ENCODE results near the gene MAP4K2. TPM values are rescaled to one million over a fixed set of nuclear protein-coding genes. Genes with fewer than 3 reads are reported as not detected.

The MAP4K2 gene
- total and polyA plus RNA-seq, 9 donors = 7.4 to 15.5 (median 12.3) TPM

DNA sequence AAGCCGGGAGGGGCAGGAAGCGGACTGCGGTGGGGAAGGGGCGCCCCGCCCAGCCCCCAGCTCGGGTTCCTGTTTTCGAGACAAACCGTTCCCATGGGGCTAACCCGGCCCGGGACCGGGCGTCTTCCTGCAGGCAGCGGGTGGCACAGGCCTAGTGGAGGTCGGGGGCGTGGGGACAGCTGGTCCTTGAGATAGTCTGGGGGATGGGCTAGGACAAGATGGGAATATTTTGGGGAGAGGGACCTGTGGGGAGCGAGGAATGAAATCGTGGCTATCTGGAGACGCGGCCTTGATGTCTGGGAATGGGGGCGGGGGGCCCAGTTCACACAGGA is 57.9 kb downstream of the MAP4K2 start:
- peak overlapping the region; percentile 49 for H3K4me3 ChIP-seq (ENCODE audit: low read length)
- H3K4me1 ChIP-seq (ENCODE audit: control insufficient read depth, insufficient read depth, low read length) = peaks cover 48% of the 10 kb centered on the region
- no peaks in the 10 kb centered on the region for H3K9me3 ChIP-seq (replicated peaks; ENCODE audit: control insufficient read depth, low read depth, low read length)
- peaks cover 1% of the 10 kb centered on the region for H3K36me3 ChIP-seq (ENCODE audit: control insufficient read depth, insufficient read depth, low read length)
- H3K27ac ChIP-seq (ENCODE audit: low read length) = peak overlapping the region; percentile 92
- peaks cover 47% of the 10 kb centered on the region for H3K27me3 ChIP-seq (ENCODE audit: control insufficient read depth, insufficient read depth, low read length)
- DNase-seq = peak; percentile 71
- WGBS (ENCODE audit: insufficient coverage) = under 1% methylated on average over 19 of the region's 20 CpGs

DNA sequence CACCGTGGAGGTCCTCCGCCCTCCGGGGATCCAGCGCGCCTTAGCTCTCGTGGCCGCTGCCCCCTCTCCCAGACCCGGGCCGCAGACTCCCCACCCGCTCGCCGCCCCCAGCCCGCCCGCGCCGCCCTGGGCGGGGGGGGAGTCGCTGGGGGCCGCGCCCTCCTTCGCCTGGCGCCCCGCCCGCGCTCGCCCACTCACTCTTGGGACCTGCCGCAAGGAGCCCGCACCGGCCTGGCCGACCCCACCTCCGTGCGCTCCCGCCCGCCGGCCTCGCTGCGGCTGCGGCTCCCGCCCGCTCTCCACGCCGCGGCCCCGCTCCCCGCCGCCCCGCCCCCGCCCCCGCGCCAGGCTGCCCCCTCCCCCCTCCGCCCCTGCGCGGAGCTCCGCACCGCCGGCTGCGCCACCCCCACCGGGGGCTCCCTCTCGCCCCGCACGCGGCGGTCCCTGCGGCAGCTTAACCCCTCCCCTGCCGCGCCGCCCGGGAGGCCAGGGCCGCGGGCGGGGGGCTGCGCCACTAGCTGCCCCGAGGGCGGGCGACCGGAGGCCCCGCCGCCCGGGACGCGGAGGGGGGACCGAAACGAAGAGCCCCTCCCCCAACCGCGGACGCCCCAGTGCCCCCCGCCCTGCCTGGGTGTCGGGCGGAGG is 58.3 kb downstream of the MAP4K2 start:
- Histone ChIP-seq H3K27me3 (ENCODE audit: control insufficient read depth, insufficient read depth, low read length) (peaks cover 52% of the 10 kb centered on the region), H3K4me1 (ENCODE audit: control insufficient read depth, insufficient read depth, low read length) (peaks cover 48% of the 10 kb centered on the region), H3K36me3 (ENCODE audit: control insufficient read depth, insufficient read depth, low read length) (no peaks in the 10 kb centered on the region), H3K9me3 (replicated peaks; ENCODE audit: control insufficient read depth, low read depth, low read length) (no peaks in the 10 kb centered on the region), H3K4me3 (ENCODE audit: low read length) (peak overlapping the region; percentile 49), H3K27ac (ENCODE audit: low read length) (peak overlapping the region; percentile 92)
- 0% methylated on average over 51 of the region's 89 CpGs for WGBS (ENCODE audit: insufficient coverage)
- no peak for DNase-seq

- Histone ChIP-seq H3K4me3 (ENCODE audit: low read length) (peak within 1 kb of the TSS; percentile 49), H3K4me1 (ENCODE audit: control insufficient read depth, insufficient read depth, low read length) (peaks cover 48% of the 10 kb centered on the region), H3K27ac (ENCODE audit: low read length) (peak within 1 kb of the TSS; percentile 65), H3K9me3 (replicated peaks; ENCODE audit: control insufficient read depth, low read depth, low read length) (no peaks in the 10 kb centered on the region), H3K27me3 (ENCODE audit: control insufficient read depth, insufficient read depth, low read length) (peaks cover 59% of the 10 kb centered on the region), H3K36me3 (ENCODE audit: control insufficient read depth, insufficient read depth, low read length) (no peaks in the 10 kb centered on the region)
- 1% methylated on average over 51 of the region's 57 CpGs for WGBS (ENCODE audit: insufficient coverage)
- DNase-seq = peak; percentile 62
Observed at GRCh38 chr11:64743591-64744543, 59.1 kb downstream of the MAP4K2 start, which contains the start of gene RASGRP2. Gene RASGRP2 (minus strand): TSS chr11:64744142. CDS start chr11:64742866, 1,276 bp downstream.

DNA sequence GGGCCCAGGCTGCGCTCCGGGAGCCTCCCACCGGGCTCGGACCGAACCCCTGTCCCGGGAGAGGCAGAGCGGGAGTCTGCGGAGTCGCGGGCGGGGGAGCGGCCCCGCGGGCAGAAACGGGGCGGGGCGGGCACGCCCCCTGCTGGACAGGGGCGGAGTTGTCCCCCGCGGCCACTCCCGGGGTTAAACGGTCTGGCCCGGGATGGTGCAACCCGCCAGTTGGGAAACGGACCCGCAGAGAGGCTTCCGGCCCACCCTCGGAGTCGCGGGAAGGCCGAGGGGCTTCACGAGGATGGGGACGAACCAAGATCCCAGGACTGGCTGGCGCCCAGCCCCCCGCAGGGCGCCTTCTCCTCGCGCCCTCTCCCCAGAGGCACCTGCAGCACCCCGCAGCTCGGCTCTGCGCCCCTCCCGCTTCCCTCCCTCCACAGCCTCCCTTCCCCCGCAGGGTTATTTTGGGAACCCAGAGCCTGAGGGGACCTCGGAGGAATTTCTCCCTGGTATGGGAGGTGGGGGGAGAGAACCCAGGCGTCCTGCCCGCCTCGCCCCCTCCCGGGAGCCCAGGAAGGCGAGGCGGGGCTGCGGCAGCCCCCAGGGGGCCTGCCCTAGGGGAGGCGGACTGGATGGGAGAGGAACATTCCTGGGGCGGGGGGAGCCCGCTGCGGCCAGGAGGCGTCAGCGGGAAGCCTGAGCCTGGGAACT is 60.0 kb downstream of the MAP4K2 start:
- peak overlapping the region; percentile 47 for H3K4me3 ChIP-seq (ENCODE audit: low read length)
- H3K36me3 ChIP-seq (ENCODE audit: control insufficient read depth, insufficient read depth, low read length) = no peaks in the 10 kb centered on the region
- no peaks in the 10 kb centered on the region for H3K9me3 ChIP-seq (replicated peaks; ENCODE audit: control insufficient read depth, low read depth, low read length)
- H3K27ac ChIP-seq (ENCODE audit: low read length) = peak overlapping the region; percentile 62
- WGBS (ENCODE audit: insufficient coverage) = under 1% methylated on average over 48 of the region's 58 CpGs
- peak; percentile 56 for DNase-seq
- peaks cover 46% of the 10 kb centered on the region for H3K4me1 ChIP-seq (ENCODE audit: control insufficient read depth, insufficient read depth, low read length)
- peaks cover 67% of the 10 kb centered on the region for H3K27me3 ChIP-seq (ENCODE audit: control insufficient read depth, insufficient read depth, low read length)

DNA sequence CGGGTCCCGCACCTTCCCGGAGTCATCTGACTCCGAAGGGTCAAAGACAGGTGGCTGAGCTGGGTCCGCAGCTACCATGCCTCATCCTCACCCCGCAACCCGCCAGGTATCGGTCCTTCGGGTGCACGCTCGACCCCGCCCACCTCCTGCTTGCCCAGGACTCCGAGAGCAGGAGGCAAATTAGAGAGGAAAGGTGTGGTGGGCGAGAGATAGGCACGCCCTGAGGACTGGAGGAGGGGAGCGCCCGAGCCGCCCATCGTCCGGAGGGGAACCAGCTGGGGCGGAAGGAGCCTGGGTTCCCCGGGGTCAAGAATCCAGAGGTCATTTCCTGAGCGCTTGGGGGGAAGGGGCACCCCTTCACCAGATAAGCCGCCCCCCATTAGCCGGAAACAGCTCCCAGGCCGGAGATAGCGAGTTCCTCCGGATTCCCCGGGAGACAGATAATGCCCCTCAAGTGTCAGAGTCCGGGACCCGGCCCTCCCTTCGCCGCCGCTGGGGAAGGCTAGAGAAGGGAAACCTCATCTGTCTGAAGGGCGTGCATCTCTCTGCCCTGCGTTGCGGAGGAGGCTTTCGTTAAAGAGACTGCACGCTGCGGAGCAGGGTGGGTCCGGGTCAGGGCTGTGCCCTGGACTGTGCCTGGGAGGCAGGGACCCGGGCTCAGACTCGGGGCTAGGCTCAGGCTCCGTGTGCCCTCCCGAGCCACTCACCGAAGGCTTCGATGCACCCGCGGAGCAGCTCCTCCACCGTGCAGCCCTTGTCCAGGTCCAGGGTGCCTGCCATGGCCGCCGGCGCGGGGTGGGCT is 60.7 kb downstream of the MAP4K2 start:
- 1% methylated on average over 40 of the region's 54 CpGs for whole genome bisulfite sequencing (ENCODE audit: insufficient coverage)

GRCh38 chr11:64741375-64742086 is 61.5 kb downstream of the MAP4K2 start:
- Histone ChIP-seq H3K27ac (ENCODE audit: low read length) (no peak overlapping the region), H3K9me3 (replicated peaks; ENCODE audit: control insufficient read depth, low read depth, low read length) (no peaks in the 10 kb centered on the region), H3K4me1 (ENCODE audit: control insufficient read depth, insufficient read depth, low read length) (peaks cover 45% of the 10 kb centered on the region), H3K4me3 (ENCODE audit: low read length) (peak overlapping the region; percentile 47), H3K27me3 (ENCODE audit: control insufficient read depth, insufficient read depth, low read length) (peaks cover 67% of the 10 kb centered on the region), H3K36me3 (ENCODE audit: control insufficient read depth, insufficient read depth, low read length) (peaks cover 3% of the 10 kb centered on the region)
- DNase-seq = no peak
- WGBS (ENCODE audit: insufficient coverage) = 17% methylated on average over 22 of the region's 24 CpGs

More for the DNA sequence above, 60.7 kb downstream of the MAP4K2 start:
- Histone ChIP-seq H3K4me3 (ENCODE audit: low read length) (peak overlapping the region; percentile 47), H3K27me3 (ENCODE audit: control insufficient read depth, insufficient read depth, low read length) (peaks cover 67% of the 10 kb centered on the region), H3K36me3 (ENCODE audit: control insufficient read depth, insufficient read depth, low read length) (no peaks in the 10 kb centered on the region), H3K9me3 (replicated peaks; ENCODE audit: control insufficient read depth, low read depth, low read length) (no peaks in the 10 kb centered on the region), H3K4me1 (ENCODE audit: control insufficient read depth, insufficient read depth, low read length) (peaks cover 45% of the 10 kb centered on the region), H3K27ac (ENCODE audit: low read length) (no peak overlapping the region)
- DNase-seq = no peak

- H3K27me3 ChIP-seq (ENCODE audit: control insufficient read depth, insufficient read depth, low read length) = peaks cover 63% of the 10 kb centered on the region
- DNase-seq = no peak
- H3K4me1 ChIP-seq (ENCODE audit: control insufficient read depth, insufficient read depth, low read length) = peaks cover 31% of the 10 kb centered on the region
- H3K4me3 ChIP-seq (ENCODE audit: low read length) = no peak overlapping the region
- peaks cover 3% of the 10 kb centered on the region for H3K36me3 ChIP-seq (ENCODE audit: control insufficient read depth, insufficient read depth, low read length)
- H3K27ac ChIP-seq (ENCODE audit: low read length) = no peak overlapping the region
- 88% methylated on average over 8 of the region's 12 CpGs for WGBS (ENCODE audit: insufficient coverage)
- no peaks in the 10 kb centered on the region for H3K9me3 ChIP-seq (replicated peaks; ENCODE audit: control insufficient read depth, low read depth, low read length)
Observed at GRCh38 chr11:64739871-64740270, 63.1 kb downstream of the MAP4K2 start.

GRCh38 chr11:64736654-64737053 is 66.4 kb downstream of the MAP4K2 start:
- WGBS (ENCODE audit: insufficient coverage) = 85% methylated on average over 9 of the region's 15 CpGs
- no peak overlapping the region for H3K4me3 ChIP-seq (ENCODE audit: low read length)
- H3K27me3 ChIP-seq (ENCODE audit: control insufficient read depth, insufficient read depth, low read length) = peaks cover 35% of the 10 kb centered on the region
- H3K36me3 ChIP-seq (ENCODE audit: control insufficient read depth, insufficient read depth, low read length) = peaks cover 6% of the 10 kb centered on the region
- no peak for DNase-seq
- H3K4me1 ChIP-seq (ENCODE audit: control insufficient read depth, insufficient read depth, low read length) = peaks cover 4% of the 10 kb centered on the region
- H3K9me3 ChIP-seq (replicated peaks; ENCODE audit: control insufficient read depth, low read depth, low read length) = no peaks in the 10 kb centered on the region
- no peak overlapping the region for H3K27ac ChIP-seq (ENCODE audit: low read length)

DNA sequence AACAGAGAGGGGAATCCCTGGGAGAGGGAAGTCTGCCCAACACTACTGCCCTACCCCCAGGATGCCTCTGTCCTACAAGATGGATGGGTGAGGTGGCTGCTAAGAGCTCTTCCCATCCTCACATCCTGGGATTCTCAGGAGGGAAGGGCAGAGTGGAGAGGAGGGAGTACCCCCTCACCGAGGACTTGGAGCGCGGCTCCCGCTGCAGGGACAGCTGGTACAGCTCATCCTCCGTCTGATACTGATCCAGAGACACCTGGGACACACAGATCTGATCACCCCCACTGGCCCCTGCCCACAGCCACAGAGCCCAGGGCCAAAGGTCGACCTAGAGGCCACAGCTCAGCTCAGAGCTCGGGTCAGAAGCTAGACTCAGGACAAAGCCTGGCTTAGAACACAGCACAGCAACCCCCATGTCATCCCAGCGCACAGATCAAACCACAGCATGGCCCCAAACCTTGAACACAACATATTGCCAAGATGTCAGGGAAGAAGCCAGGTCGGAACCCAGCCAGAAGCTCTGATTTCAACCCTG is 67.2 kb downstream of the MAP4K2 start:
- 78% methylated on average over 4 of the region's 9 CpGs for WGBS (ENCODE audit: insufficient coverage)
- H3K9me3 ChIP-seq (replicated peaks; ENCODE audit: control insufficient read depth, low read depth, low read length) = no peaks in the 10 kb centered on the region
- no peak for DNase-seq
- peaks cover 26% of the 10 kb centered on the region for H3K27me3 ChIP-seq (ENCODE audit: control insufficient read depth, insufficient read depth, low read length)
- H3K4me1 ChIP-seq (ENCODE audit: control insufficient read depth, insufficient read depth, low read length) = no peaks in the 10 kb centered on the region
- no peak overlapping the region for H3K27ac ChIP-seq (ENCODE audit: low read length)
- H3K36me3 ChIP-seq (ENCODE audit: control insufficient read depth, insufficient read depth, low read length) = peaks cover 6% of the 10 kb centered on the region
- H3K4me3 ChIP-seq (ENCODE audit: low read length) = no peak overlapping the region

Data from muscle of leg (tissue), 11 donors.